Neuronal stem cell (in vitro differentiated cells): Measurements from ENCODE around the gene PIP5K1C.
A peak's percentile ranks its signal among the peaks of the same experiment; 100 is the strongest.

Source experiments
- DNase-seq: peaks from one replicate; pipeline ENCODE4 v3.0.0-alpha.2; 2013; ENCODE audit warnings: low spot score
- H2AFZ ChIP-seq: one replicate; pipeline ENCODE4 v1.6.1; 2013; ENCODE audit warnings: mild to moderate bottlenecking, low read length, inconsistent platforms
- H2AK5ac ChIP-seq: 2 replicates; pipeline ENCODE4 v1.6.1; 2013; ENCODE audit warnings: low read depth, mild to moderate bottlenecking, inconsistent platforms, low read length, moderate library complexity, mixed read lengths
- H2BK120ac ChIP-seq: 2 replicates; pipeline ENCODE4 v1.6.1; 2013; ENCODE audit warnings: low read depth, mild to moderate bottlenecking, inconsistent platforms, low read length, moderate library complexity, mixed read lengths
- H2BK12ac ChIP-seq: one replicate; pipeline ENCODE4 v1.6.1; 2013; ENCODE audit warnings: low read length, inconsistent platforms
- H2BK15ac ChIP-seq: 2 replicates; pipeline ENCODE4 v1.6.1; 2013; ENCODE audit warnings: mild to moderate bottlenecking, low read length, inconsistent platforms, mixed read lengths
- H2BK5ac ChIP-seq: one replicate; pipeline ENCODE4 v1.6.1; 2013; ENCODE audit warnings: inconsistent platforms, mild to moderate bottlenecking, low read length, moderate library complexity
- H3K14ac ChIP-seq: one replicate; pipeline ENCODE4 v1.6.1; 2013; ENCODE audit warnings: low read length, inconsistent platforms
- H3K18ac ChIP-seq: 2 replicates; pipeline ENCODE4 v1.6.1; 2013; ENCODE audit warnings: low read length, inconsistent platforms
- H3K23ac ChIP-seq: 2 replicates; pipeline ENCODE4 v1.6.1; 2013; ENCODE audit warnings: low read depth, mild to moderate bottlenecking, mixed read lengths, low read length, inconsistent platforms; ENCODE audit not compliant: poor library complexity
- H3K27ac ChIP-seq: replicated peaks from 3 replicates; pipeline ENCODE4 v1.5.1; 2013; ENCODE audit warnings: low read length, inconsistent platforms
- H3K27me3 ChIP-seq, 3 experiments: 2 replicates each; pipeline ENCODE4 v1.6.1; 2013; ENCODE audit warnings: low read length in 3 of 3, mild to moderate bottlenecking in 2 of 3, inconsistent platforms in 1 of 3, low read depth in 1 of 3, mixed read lengths in 1 of 3, moderate library complexity in 1 of 3; ENCODE audit not compliant: control insufficient read depth in 3 of 3, insufficient read depth in 3 of 3
- H3K36me3 ChIP-seq, 2 donors: replicated peaks in 1 of 2; 2 replicates each; pipeline ENCODE4 v1.6.1; 2013; ENCODE audit warnings: low read length in 2 of 2; ENCODE audit not compliant: control insufficient read depth in 2 of 2, insufficient read depth in 2 of 2
- H3K4ac ChIP-seq: 2 replicates; pipeline ENCODE4 v1.6.1; 2013; ENCODE audit warnings: inconsistent platforms, mild to moderate bottlenecking, low read length, moderate library complexity
- H3K4me1 ChIP-seq, 2 donors: 1 replicate in 1 of 2; 2 replicates in 1 of 2; pipeline ENCODE4 v1.6.1; 2013; ENCODE audit warnings: low read length in 2 of 2, low read depth in 1 of 2; ENCODE audit not compliant: control insufficient read depth in 2 of 2, insufficient read depth in 1 of 2
- H3K4me2 ChIP-seq: one replicate; pipeline ENCODE4 v1.6.1; 2013; ENCODE audit warnings: mild to moderate bottlenecking, low read length, inconsistent platforms; ENCODE audit not compliant: insufficient read depth, poor library complexity, severe bottlenecking
- H3K4me3 ChIP-seq, 2 donors: 2 replicates each; pipeline ENCODE4 v1.5.1; 2013; ENCODE audit warnings: low read length in 2 of 2, mild to moderate bottlenecking in 2 of 2, inconsistent platforms in 1 of 2, moderate library complexity in 1 of 2
- H3K79me1 ChIP-seq: one replicate; pipeline ENCODE4 v1.6.1; 2013; ENCODE audit warnings: low read depth, mild to moderate bottlenecking, inconsistent platforms, low read length, moderate library complexity
- H3K9ac ChIP-seq: one replicate; pipeline ENCODE4 v1.6.1; 2013; ENCODE audit warnings: mild to moderate bottlenecking, low read depth, low read length, inconsistent platforms; ENCODE audit not compliant: poor library complexity
- H3K9me3 ChIP-seq, 2 donors: replicated peaks in 1 of 2; 2 replicates each; pipeline versions ENCODE3 to v1.6.1; 2013; ENCODE audit warnings: low read length in 2 of 2, mild to moderate bottlenecking in 2 of 2, inconsistent platforms in 1 of 2, low read depth in 1 of 2, mixed read lengths in 1 of 2, moderate library complexity in 1 of 2; ENCODE audit not compliant: control insufficient read depth in 2 of 2, insufficient read depth in 1 of 2
- H4K8ac ChIP-seq: one replicate; pipeline ENCODE4 v1.6.1; 2013; ENCODE audit warnings: low read depth, mild to moderate bottlenecking, inconsistent platforms, low read length, moderate library complexity
- H4K91ac ChIP-seq: one replicate; pipeline ENCODE4 v1.6.1; 2013; ENCODE audit warnings: low read length, low read depth, mild to moderate bottlenecking, inconsistent platforms; ENCODE audit not compliant: poor library complexity
- WGBS, 2 donors: extraction: QIAGEN DNeasy Blood & Tissue Kit; methylation state at CpG; one replicate each; pipeline ENCODE4 v1.1.7; 2013; ENCODE audit warnings: missing lambda C conversion rate in 2 of 2, mixed read lengths in 1 of 2; ENCODE audit not compliant: insufficient read length in 2 of 2, insufficient replicate concordance in 1 of 2; ENCODE audit errors: extremely low coverage in 2 of 2; 5-methylcytosine and 5-hydroxymethylcytosine counted together

Gene PIP5K1C

GRCh38 chr19:3633559-3633988 lies 66.7 kb downstream of the PIP5K1C start:
- Histone ChIP-seq H3K79me1 (peaks cover 6% of the 10 kb centered on the region), H3K4me3 (no peak overlapping the region), H3K9ac (peak overlapping the region; percentile 44), H4K91ac (no peak overlapping the region), H3K18ac (no peak overlapping the region), H2AK5ac (no peak overlapping the region), H3K36me3 (peaks cover 13 to 29% of the 10 kb centered on the region in 2 donors), H3K27ac (no peak overlapping the region), H3K27me3 (no peaks in the 10 kb centered on the region), H3K9me3 (no peaks in the 10 kb centered on the region), H2AFZ (no peak overlapping the region), H3K4me2 (no peak overlapping the region), H2BK12ac (no peak overlapping the region), H4K8ac (no peak overlapping the region), H3K14ac (no peak overlapping the region), H2BK5ac (peak overlapping the region; percentile 66), H2BK15ac (no peak overlapping the region), H3K4me1 (no peaks in the 10 kb centered on the region), H3K4ac (no peak overlapping the region), H2BK120ac (no peak overlapping the region), H3K23ac (no peak overlapping the region)
- WGBS, 2 donors, result no CpG with 5 or more reads among the region's 22 CpGs
- DNase-seq, result no peak

DNA sequence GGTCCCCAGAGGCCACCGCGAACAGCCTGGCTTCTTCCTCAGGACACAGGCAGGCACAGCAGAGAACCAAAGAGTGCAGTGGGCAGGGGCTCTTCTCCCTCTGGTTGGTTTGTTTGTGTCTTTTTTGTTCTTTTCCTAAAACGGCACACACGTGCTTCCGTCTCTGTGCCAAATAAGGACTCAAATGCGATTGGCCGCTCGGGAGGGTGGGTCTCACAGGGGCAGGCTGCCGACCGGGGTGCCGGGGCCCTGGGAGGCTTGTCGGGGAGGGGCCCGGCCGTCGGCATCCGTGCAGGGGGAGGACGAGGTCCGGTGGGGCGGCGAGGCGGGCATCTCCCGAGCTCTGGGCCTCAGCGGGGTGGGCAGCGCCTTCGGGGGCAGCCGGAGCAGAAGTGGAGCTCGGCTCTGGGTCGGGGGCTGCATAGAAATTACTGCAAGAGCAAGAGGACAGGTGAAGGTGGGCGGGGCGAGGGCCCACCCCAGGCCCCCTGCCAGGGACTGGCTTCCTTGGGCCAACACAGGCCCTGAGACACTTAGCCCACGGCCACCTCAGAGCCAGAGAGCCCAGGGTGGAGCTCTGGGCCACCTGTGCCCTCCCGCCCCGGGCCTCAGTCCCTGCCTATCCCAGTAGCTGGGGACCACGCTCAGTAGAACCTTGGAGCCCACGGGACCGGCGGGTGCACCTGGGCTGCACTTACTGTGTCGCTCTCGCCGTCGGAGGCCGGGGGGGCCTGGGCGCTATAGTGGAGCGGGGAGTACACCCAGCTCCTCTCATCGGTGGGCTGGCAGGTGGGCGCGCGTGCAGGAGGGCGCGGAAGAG lies 67.3 kb downstream of the PIP5K1C start:
- no peak overlapping the region for H3K9ac ChIP-seq
- H3K79me1 ChIP-seq, result peaks cover 6% of the 10 kb centered on the region
- no peak overlapping the region for H4K91ac ChIP-seq
- H4K8ac ChIP-seq, result no peak overlapping the region
- H3K4me1 ChIP-seq, result no peaks in the 10 kb centered on the region
- no peak overlapping the region for H3K18ac ChIP-seq
- H3K36me3 ChIP-seq, result peaks cover 12 to 22% of the 10 kb centered on the region in 2 donors
- DNase-seq, result no peak
- no peak overlapping the region for H3K14ac ChIP-seq
- H3K4me2 ChIP-seq, result no peak overlapping the region
- H2AK5ac ChIP-seq, result no peak overlapping the region
- no peak overlapping the region for H2BK120ac ChIP-seq
- H3K4me3 ChIP-seq, result no peak overlapping the region
- H2AFZ ChIP-seq, result no peak overlapping the region
- no CpG with 5 or more reads among the region's 50 CpGs for WGBS, 2 donors
- H2BK12ac ChIP-seq, result no peak overlapping the region
- no peak overlapping the region for H3K4ac ChIP-seq
- H3K23ac ChIP-seq, result no peak overlapping the region
- no peaks in the 10 kb centered on the region for H3K9me3 ChIP-seq
- no peaks in the 10 kb centered on the region for H3K27me3 ChIP-seq
- no peak overlapping the region for H2BK15ac ChIP-seq
- H3K27ac ChIP-seq, result no peak overlapping the region
- no peak overlapping the region for H2BK5ac ChIP-seq

DNA sequence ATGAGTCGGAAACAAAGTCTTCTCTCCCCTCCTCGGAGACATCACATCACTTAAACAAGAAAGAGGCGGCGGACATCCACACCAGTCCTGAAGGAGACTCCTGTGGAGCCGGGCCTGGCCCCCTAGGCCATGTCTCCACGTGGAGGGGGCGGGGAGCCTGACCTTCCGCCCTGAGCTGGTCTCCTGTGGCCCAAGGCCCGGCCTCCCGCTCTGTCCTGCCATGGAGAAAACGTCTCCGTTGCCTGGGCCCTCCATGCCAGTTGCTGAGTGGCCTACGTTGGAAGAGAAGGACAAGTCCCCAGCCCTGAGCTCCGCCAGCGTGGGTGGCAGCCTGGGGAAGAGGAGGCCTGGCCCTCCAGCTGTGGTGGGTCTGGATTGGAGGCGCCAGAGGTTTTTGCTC lies 68.2 kb downstream of the PIP5K1C start:
- Histone ChIP-seq H4K8ac (no peak overlapping the region), H2AK5ac (no peak overlapping the region), H3K36me3 (peaks cover 11 to 22% of the 10 kb centered on the region in 2 donors), H3K4me3 (no peak overlapping the region), H2BK12ac (no peak overlapping the region), H3K9me3 (peaks cover 0 to 2% of the 10 kb centered on the region in 2 donors), H2BK5ac (peak overlapping the region; percentile 82), H4K91ac (no peak overlapping the region), H3K4ac (no peak overlapping the region), H3K27ac (no peak overlapping the region), H3K23ac (no peak overlapping the region), H3K14ac (no peak overlapping the region), H3K4me2 (no peak overlapping the region), H2BK15ac (no peak overlapping the region), H2AFZ (no peak overlapping the region), H3K27me3 (no peaks in the 10 kb centered on the region), H3K4me1 (no peaks in the 10 kb centered on the region), H3K18ac (no peak overlapping the region), H3K9ac (no peak overlapping the region), H3K79me1 (peaks cover 6% of the 10 kb centered on the region), H2BK120ac (no peak overlapping the region)
- no peak for DNase-seq
- no CpG with 5 or more reads among the region's 16 CpGs for WGBS, 2 donors

- H3K36me3 ChIP-seq, result peaks cover 8 to 22% of the 10 kb centered on the region in 2 donors
- H3K27me3 ChIP-seq, result no peaks in the 10 kb centered on the region
- H2BK120ac ChIP-seq, result peak overlapping the region; percentile 61
- H4K91ac ChIP-seq, result no peak overlapping the region
- no peak overlapping the region for H2BK5ac ChIP-seq
- no peak overlapping the region for H2BK12ac ChIP-seq
- peak overlapping the region; percentile 21 for H2AK5ac ChIP-seq
- no peak overlapping the region for H3K27ac ChIP-seq
- H3K79me1 ChIP-seq, result peaks cover 6% of the 10 kb centered on the region
- no peak overlapping the region for H2AFZ ChIP-seq
- DNase-seq, result no peak
- no peak overlapping the region for H3K14ac ChIP-seq
- no peaks in the 10 kb centered on the region for H3K4me1 ChIP-seq
- no peak overlapping the region for H3K9ac ChIP-seq
- no CpG with 5 or more reads among the region's 43 CpGs for WGBS, 2 donors
- H2BK15ac ChIP-seq, result no peak overlapping the region
- peaks cover 0 to 2% of the 10 kb centered on the region in 2 donors for H3K9me3 ChIP-seq
- H4K8ac ChIP-seq, result no peak overlapping the region
- no peak overlapping the region for H3K23ac ChIP-seq
- no peak overlapping the region for H3K4me3 ChIP-seq
- H3K4me2 ChIP-seq, result no peak overlapping the region
- H3K4ac ChIP-seq, result no peak overlapping the region
- H3K18ac ChIP-seq, result no peak overlapping the region
These were observed 69.0 kb downstream of the PIP5K1C start for GRCh38 chr19:3631053-3631861.
